Kidney (tissue), 14 donors: ENCODE measurements around the gene UNC119B. TPM values are rescaled to one million over a fixed set of nuclear protein-coding genes. Genes with fewer than 3 reads are reported as not detected.

Source experiments
- DNase-seq, 5 donors: peaks; one replicate each; pipeline ENCODE4 v3.0.0-alpha.2; 2013 to 2020
- FAIRE-seq: peaks from 2 replicates; lab custom pipeline; 2012; peaks lifted over from hg19 to GRCh38; lab: Jason Lieb, UNC
- H3K27ac ChIP-seq, 2 donors: one replicate each; pipeline ENCODE4 v1.7.0; 2013; ENCODE audit warnings: low read depth in 2 of 2, low read length in 2 of 2, inconsistent platforms in 1 of 2
- H3K27me3 ChIP-seq: one replicate; pipeline ENCODE4 v1.7.1; 2013; ENCODE audit warnings: low read length, inconsistent platforms; ENCODE audit not compliant: control insufficient read depth, insufficient read depth
- H3K36me3 ChIP-seq, 3 donors: one replicate each; pipeline versions ENCODE4 v1.7.0 to v1.7.1; 2013; ENCODE audit warnings: low read length in 3 of 3, control low read depth in 1 of 3, inconsistent platforms in 1 of 3; ENCODE audit not compliant: insufficient read depth in 3 of 3, control insufficient read depth in 2 of 3
- H3K4me1 ChIP-seq, 3 donors: one replicate each; pipeline versions ENCODE4 v1.7.0 to v1.7.1; 2013; ENCODE audit warnings: low read length in 3 of 3, inconsistent platforms in 1 of 3, low read depth in 1 of 3; ENCODE audit not compliant: control insufficient read depth in 2 of 3, insufficient read depth in 2 of 3
- H3K4me3 ChIP-seq, 3 donors: one replicate each; pipeline versions ENCODE4 v1.7.0 to v1.8.1; 2013; ENCODE audit warnings: low read length in 3 of 3, control low read depth in 1 of 3, inconsistent platforms in 1 of 3
- H3K9ac ChIP-seq, 3 donors: one replicate each; pipeline versions ENCODE4 v1.7.0 to v1.7.1; 2013; ENCODE audit warnings: low read length in 3 of 3, control low read depth in 1 of 3, inconsistent platforms in 1 of 3
- H3K9me3 ChIP-seq, 3 donors: one replicate each; pipeline versions ENCODE4 v1.7.0 to v1.7.1; 2013; ENCODE audit warnings: low read length in 3 of 3, control low read depth in 1 of 3, inconsistent platforms in 1 of 3; ENCODE audit not compliant: control insufficient read depth in 2 of 3, insufficient read depth in 1 of 3
- intact Hi-C: fragments of 100-400 bp; cut with DNase I; formaldehyde crosslinking; loops from one replicate; pipeline ENCODE4 v1.11.1; 2022
- polyA plus RNA-seq: library from polyadenylated mRNA; stranded (reverse); fragments of 350-450 nt; fragmentation: Illumina TruSeq; extraction: RNeasy Lipid Tissue Mini Kit (QIAGEN cat#74804); gene quantifications from one replicate; pipeline ENCODE4 v1.2.3, GENCODE V29; 2014; ENCODE audit warnings: low read depth, low replicate concordance; ENCODE audit not compliant: insufficient read depth
- total RNA-seq: library from RNA; stranded (reverse); fragmentation: NEBNext Ultra II Directional; extraction: Animal tissue kit (Norgen Biotek cat#: 25700); gene quantifications from one replicate; pipeline ENCODE4 v1.2.1, GENCODE V29; 2021
- TF ChIP-seq, protein P1 (sequence below): IDR thresholded peaks from 3 replicates; pipeline ENCODE4 v1.5.1; 2012; ENCODE audit warnings: mild to moderate bottlenecking, moderate library complexity, borderline replicate concordance; ENCODE audit not compliant: insufficient read depth; ENCODE audit errors: extremely low read depth
- donor health status: control.
- donor health status: control.
- donor health status: control.
- donor health status: control.
- donor health status: control.
- donor health status: DM: yes; HTN: yes; CAD: no.
- donor health status: Normal renal cell carcinoma (clear cell type).

The UNC119B gene
- total and polyA plus RNA-seq, 2 donors from 2014 or later: 29.4 to 44.5 TPM

DNA sequence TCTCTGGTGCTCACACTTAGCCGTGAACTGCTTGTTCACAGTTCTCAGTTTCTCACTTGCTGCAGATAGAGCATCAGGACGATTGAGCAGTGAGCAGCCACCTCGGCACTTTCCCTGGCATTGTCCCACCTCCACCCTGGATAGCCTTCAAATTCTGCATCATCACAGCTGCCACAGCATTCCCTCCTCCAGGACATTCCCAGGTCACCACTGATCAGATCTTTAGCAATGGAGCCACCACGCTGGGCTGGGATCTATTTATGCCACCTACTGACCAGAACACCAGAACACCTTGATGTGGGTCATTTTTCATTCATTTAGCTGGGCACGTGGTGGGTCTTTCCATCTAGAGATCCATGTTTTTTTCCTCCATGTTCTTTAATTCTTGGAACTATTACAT lies 39.0 kb downstream of the UNC119B start:
- FAIRE-seq: no peak
- Histone ChIP-seq H3K27ac (no peak overlapping the region), H3K9ac (no peak overlapping the region), H3K36me3 (no peaks in the 10 kb centered on the region), H3K27me3 (no peaks in the 10 kb centered on the region), H3K4me3 (no peak overlapping the region), H3K9me3 (no peaks in the 10 kb centered on the region), H3K4me1 (no peaks in the 10 kb centered on the region)
- intact Hi-C loops: no loop called here
- TF ChIP-seq, protein P1, sequence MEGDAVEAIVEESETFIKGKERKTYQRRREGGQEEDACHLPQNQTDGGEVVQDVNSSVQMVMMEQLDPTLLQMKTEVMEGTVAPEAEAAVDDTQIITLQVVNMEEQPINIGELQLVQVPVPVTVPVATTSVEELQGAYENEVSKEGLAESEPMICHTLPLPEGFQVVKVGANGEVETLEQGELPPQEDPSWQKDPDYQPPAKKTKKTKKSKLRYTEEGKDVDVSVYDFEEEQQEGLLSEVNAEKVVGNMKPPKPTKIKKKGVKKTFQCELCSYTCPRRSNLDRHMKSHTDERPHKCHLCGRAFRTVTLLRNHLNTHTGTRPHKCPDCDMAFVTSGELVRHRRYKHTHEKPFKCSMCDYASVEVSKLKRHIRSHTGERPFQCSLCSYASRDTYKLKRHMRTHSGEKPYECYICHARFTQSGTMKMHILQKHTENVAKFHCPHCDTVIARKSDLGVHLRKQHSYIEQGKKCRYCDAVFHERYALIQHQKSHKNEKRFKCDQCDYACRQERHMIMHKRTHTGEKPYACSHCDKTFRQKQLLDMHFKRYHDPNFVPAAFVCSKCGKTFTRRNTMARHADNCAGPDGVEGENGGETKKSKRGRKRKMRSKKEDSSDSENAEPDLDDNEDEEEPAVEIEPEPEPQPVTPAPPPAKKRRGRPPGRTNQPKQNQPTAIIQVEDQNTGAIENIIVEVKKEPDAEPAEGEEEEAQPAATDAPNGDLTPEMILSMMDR: no peak
- no peak for DNase-seq

DNA sequence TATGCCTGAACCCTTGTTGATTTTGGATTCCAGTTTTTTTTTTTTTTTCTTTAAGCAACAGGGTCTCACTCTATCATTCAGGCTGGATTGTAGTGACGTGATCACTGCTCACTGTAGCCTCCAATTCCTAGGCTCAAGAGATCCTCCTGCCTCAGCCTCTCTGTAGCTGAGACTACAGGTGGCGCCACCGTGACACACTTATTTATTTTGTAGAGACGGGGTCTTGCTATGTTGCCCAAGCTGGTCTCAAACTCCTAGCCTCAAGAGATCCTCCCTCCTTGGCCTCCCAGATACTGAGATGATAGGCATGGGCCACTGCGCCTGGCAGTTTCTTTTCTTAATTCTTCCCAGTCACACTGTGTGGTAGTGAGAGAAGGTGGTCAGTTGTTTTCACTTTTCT lies 40.5 kb downstream of the UNC119B start:
- no peaks in the 10 kb centered on the region for H3K27me3 ChIP-seq
- FAIRE-seq (no peak), DNase-seq (no peak)
- H3K4me1 ChIP-seq: no peaks in the 10 kb centered on the region
- intact Hi-C loops: no loop called here
- TF ChIP-seq, protein P1: no peak
- no peak overlapping the region for H3K4me3 ChIP-seq
- H3K27ac ChIP-seq: no peak overlapping the region
- no peak overlapping the region for H3K9ac ChIP-seq
- no peaks in the 10 kb centered on the region for H3K9me3 ChIP-seq
- H3K36me3 ChIP-seq: no peaks in the 10 kb centered on the region

DNA sequence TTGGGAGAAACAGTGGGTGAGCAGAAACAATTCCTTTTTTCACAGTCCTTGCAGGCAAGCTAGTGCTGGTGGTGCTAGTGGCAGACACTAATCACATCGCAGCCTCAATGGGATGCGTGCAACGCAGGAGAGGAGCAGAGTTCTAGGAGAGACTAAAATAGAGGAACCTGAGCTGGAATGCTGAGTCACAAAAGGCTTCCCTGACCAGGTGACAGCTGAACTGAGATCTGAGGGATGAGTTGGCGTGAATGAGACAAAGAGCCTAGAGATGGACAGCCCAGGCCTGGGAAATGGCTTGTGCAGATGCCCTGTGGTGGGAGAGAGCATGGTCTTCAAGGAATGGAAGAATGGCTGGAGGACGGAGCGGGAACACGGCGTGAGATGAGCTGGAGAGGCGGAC lies 41.1 kb downstream of the UNC119B start:
- no peak overlapping the region for H3K4me3 ChIP-seq
- no peaks in the 10 kb centered on the region for H3K27me3 ChIP-seq
- no peaks in the 10 kb centered on the region for H3K9me3 ChIP-seq
- no peak overlapping the region for H3K9ac ChIP-seq
- DNase-seq (no peak), FAIRE-seq (no peak)
- no peak overlapping the region for H3K27ac ChIP-seq
- TF ChIP-seq, protein P1: no peak
- intact Hi-C loops: no loop called here
- H3K36me3 ChIP-seq: no peaks in the 10 kb centered on the region
- H3K4me1 ChIP-seq: no peaks in the 10 kb centered on the region

DNA sequence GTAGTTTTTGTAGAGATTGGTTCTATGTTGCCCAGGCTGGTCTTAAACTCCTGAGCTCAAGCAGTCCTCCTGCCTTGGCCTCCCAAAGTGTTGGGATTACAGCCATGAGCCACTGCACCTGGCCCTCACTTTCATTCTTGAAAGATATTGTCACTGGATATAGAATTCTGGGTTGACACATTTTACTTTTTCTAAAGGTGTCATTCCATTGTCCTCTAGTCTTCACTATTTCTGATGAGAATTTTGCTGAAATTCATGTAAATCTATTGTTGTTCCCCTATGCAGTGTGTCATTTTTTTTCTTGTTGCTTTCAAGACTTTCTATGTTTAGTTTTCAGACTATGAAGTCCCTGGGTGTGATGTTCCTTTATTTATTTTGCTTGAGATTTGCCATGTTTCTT lies 44.5 kb downstream of the UNC119B start:
- no peaks in the 10 kb centered on the region for H3K9me3 ChIP-seq
- H3K4me3 ChIP-seq: no peak overlapping the region
- DNase-seq (no peak), FAIRE-seq (no peak)
- intact Hi-C loops: no loop called here
- H3K27ac ChIP-seq: no peak overlapping the region
- H3K4me1 ChIP-seq: no peaks in the 10 kb centered on the region
- H3K36me3 ChIP-seq: no peaks in the 10 kb centered on the region
- no peaks in the 10 kb centered on the region for H3K27me3 ChIP-seq
- H3K9ac ChIP-seq: no peak overlapping the region
- TF ChIP-seq, protein P1: no peak
